ENCODE measurements around the gene RYR3.

Gene RYR3

DNA sequence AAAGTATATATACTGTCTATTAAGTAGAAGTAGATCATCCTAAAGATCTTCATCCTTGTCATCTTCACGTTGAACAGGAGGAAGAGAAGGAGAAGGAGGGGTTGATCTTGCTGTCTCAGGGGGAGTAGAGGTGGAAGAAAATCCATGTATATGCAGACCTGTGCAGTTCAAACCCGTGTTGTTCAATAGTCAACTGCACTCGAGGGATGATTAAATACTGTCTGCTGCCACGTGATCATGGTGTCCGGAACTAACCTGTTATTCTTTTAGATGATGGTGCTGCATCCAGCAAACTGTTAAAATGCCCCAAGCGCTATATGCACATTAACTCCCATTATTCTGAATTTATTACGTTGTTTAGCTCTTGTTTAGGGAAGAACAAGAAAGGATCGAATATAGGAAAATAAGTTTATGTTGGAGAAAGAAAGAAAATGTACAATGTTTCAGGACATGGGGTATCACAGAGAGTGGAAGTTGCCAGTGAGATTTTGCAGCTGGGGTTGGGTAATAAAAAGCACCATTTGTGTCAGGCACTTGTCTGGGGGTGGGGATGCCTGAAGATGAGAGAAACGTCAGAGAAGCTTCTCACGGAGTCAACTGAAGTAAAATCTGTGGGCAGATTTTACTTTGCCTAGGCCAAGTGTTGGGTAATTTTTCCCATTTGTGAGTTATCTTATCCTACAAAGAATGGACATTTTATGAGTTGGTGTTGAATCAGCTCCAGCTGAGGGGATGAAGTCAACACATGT, 229.2 kb downstream of the RYR3 start:
- no peak for TF ChIP-seq CTCF (conservative IDR thresholded peaks at IDR 0.05; ENCODE audit: low read depth, low read length)
- no peak overlapping the region for H3K9ac ChIP-seq

GRCh38 chr15:33543957-33544356, 233.2 kb downstream of the RYR3 start:
- Histone ChIP-seq H3K79me2 (ENCODE audit: insufficient read depth, low read depth) (no peaks in the 10 kb centered on the region), H3K36me3 (ENCODE audit: insufficient read depth) (no peaks in the 10 kb centered on the region), H2AFZ (ENCODE audit: low read depth) (no peak overlapping the region), H3K4me3 (IDR thresholded peaks at IDR 0.05; ENCODE audit: insufficient read depth, low read depth, low read length) (no peak overlapping the region), H3K27ac (no peak overlapping the region), H3K9ac (no peak overlapping the region), H3K27me3 (ENCODE audit: insufficient read depth, low read depth) (no peaks in the 10 kb centered on the region), H3K4me2 (no peak overlapping the region), H3K4me1 (ENCODE audit: low read depth, poor library complexity, severe bottlenecking) (no peaks in the 10 kb centered on the region), H4K20me1 (ENCODE audit: insufficient read depth) (no peaks in the 10 kb centered on the region)
- TF ChIP-seq CTCF (conservative IDR thresholded peaks at IDR 0.05; ENCODE audit: low read depth, low read length) = no peak

More for the DNA sequence above, 229.2 kb downstream of the RYR3 start:
- Histone ChIP-seq H2AFZ (ENCODE audit: low read depth) (no peak overlapping the region), H4K20me1 (ENCODE audit: insufficient read depth) (no peaks in the 10 kb centered on the region), H3K4me2 (no peak overlapping the region), H3K79me2 (ENCODE audit: insufficient read depth, low read depth) (no peaks in the 10 kb centered on the region), H3K27me3 (ENCODE audit: insufficient read depth, low read depth) (no peaks in the 10 kb centered on the region), H3K4me3 (IDR thresholded peaks at IDR 0.05; ENCODE audit: insufficient read depth, low read depth, low read length) (no peak overlapping the region), H3K4me1 (ENCODE audit: low read depth, poor library complexity, severe bottlenecking) (no peaks in the 10 kb centered on the region), H3K27ac (no peak overlapping the region), H3K36me3 (ENCODE audit: insufficient read depth) (no peaks in the 10 kb centered on the region)

DNA sequence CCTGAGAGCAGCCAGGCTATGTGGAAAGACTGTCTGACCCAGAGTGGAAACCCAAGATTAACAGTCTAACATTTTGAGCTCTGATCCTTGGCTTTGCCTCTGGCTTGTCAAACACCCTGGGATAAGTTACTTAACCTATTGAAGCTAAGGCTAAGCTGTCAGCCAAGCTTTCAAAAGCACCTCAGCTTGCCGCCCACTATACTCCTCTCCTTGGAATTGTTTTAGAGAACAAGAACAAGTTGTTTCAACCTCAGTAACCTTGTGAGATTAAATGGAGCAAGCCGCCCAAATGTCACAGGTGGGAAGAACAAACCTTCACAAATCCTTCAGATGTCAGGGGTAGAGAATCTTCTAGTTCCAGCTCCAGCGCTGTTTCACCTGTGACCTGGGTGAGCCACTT, 235.1 kb downstream of the RYR3 start:
- Histone ChIP-seq H4K20me1 (ENCODE audit: insufficient read depth) (no peaks in the 10 kb centered on the region), H3K79me2 (ENCODE audit: insufficient read depth, low read depth) (no peaks in the 10 kb centered on the region), H3K9ac (no peak overlapping the region), H3K27ac (no peak overlapping the region), H3K36me3 (ENCODE audit: insufficient read depth) (no peaks in the 10 kb centered on the region), H3K4me1 (ENCODE audit: low read depth, poor library complexity, severe bottlenecking) (no peaks in the 10 kb centered on the region), H3K27me3 (ENCODE audit: insufficient read depth, low read depth) (no peaks in the 10 kb centered on the region), H3K4me2 (no peak overlapping the region), H2AFZ (ENCODE audit: low read depth) (no peak overlapping the region), H3K4me3 (IDR thresholded peaks at IDR 0.05; ENCODE audit: insufficient read depth, low read depth, low read length) (no peak overlapping the region)
- no peak for TF ChIP-seq CTCF (conservative IDR thresholded peaks at IDR 0.05; ENCODE audit: low read depth, low read length)

GRCh38 chr15:33547876-33548275, 237.1 kb downstream of the RYR3 start:
- TF ChIP-seq CTCF (conservative IDR thresholded peaks at IDR 0.05; ENCODE audit: low read depth, low read length) = no peak
- no peaks in the 10 kb centered on the region for H3K27me3 ChIP-seq (ENCODE audit: insufficient read depth, low read depth)

More at GRCh38 chr15:33547876-33548275, 237.1 kb downstream of the RYR3 start:
- Histone ChIP-seq H3K36me3 (ENCODE audit: insufficient read depth) (no peaks in the 10 kb centered on the region), H2AFZ (ENCODE audit: low read depth) (no peak overlapping the region), H3K4me2 (no peak overlapping the region), H4K20me1 (ENCODE audit: insufficient read depth) (no peaks in the 10 kb centered on the region), H3K4me1 (ENCODE audit: low read depth, poor library complexity, severe bottlenecking) (no peaks in the 10 kb centered on the region), H3K4me3 (IDR thresholded peaks at IDR 0.05; ENCODE audit: insufficient read depth, low read depth, low read length) (no peak overlapping the region), H3K27ac (no peak overlapping the region), H3K9ac (no peak overlapping the region), H3K79me2 (ENCODE audit: insufficient read depth, low read depth) (no peaks in the 10 kb centered on the region)
